ENCODE results near the gene ZNF565.

- TF ChIP-seq EZH2 (IDR thresholded peaks at IDR 0.05; ENCODE audit: insufficient read depth, poor library complexity, severe bottlenecking) (no peak), EZH2phosphoT487 (IDR thresholded peaks at IDR 0.05; ENCODE audit: insufficient read depth, low read depth) (no peak)
Measured at GRCh38 chr19:36139473-36140303, 74.8 kb downstream of the ZNF565 start, which contains the start of gene CAPNS1.

Measured in GM23248 (cell line).